Measurements from ENCODE around the gene TBC1D1. TPM values are rescaled to one million over a fixed set of nuclear protein-coding genes. Genes with fewer than 3 reads are reported as not detected.

The TBC1D1 gene
- polyA plus RNA-seq, 1 experiment: 50.7 TPM

- ChIA-PET CTCF (interaction anchor here (0.6 kb wide), 1 partner anchor 117 kb away, joined by 3 read pairs; no protein-coding TSS in a partner anchor), POLR2A (no interaction called here)
- H3K4me3 ChIP-seq (ENCODE audit: low read depth, low read length): no peak overlapping the region
- H3K9me3 ChIP-seq (ENCODE audit: control insufficient read depth, insufficient read depth, low read length): no peaks in the 10 kb centered on the region
- DNase-seq (ENCODE audit: low read depth, low spot score): no peak
- H3K27ac ChIP-seq (ENCODE audit: low read depth, low read length): no peak overlapping the region
- TF ChIP-seq, protein P1, sequence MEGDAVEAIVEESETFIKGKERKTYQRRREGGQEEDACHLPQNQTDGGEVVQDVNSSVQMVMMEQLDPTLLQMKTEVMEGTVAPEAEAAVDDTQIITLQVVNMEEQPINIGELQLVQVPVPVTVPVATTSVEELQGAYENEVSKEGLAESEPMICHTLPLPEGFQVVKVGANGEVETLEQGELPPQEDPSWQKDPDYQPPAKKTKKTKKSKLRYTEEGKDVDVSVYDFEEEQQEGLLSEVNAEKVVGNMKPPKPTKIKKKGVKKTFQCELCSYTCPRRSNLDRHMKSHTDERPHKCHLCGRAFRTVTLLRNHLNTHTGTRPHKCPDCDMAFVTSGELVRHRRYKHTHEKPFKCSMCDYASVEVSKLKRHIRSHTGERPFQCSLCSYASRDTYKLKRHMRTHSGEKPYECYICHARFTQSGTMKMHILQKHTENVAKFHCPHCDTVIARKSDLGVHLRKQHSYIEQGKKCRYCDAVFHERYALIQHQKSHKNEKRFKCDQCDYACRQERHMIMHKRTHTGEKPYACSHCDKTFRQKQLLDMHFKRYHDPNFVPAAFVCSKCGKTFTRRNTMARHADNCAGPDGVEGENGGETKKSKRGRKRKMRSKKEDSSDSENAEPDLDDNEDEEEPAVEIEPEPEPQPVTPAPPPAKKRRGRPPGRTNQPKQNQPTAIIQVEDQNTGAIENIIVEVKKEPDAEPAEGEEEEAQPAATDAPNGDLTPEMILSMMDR (IDR thresholded peaks at IDR 0.05; ENCODE audit: low read depth, low read length): no peak
- no peaks in the 10 kb centered on the region for H3K27me3 ChIP-seq (ENCODE audit: control insufficient read depth, insufficient read depth, low read length)
Measured at GRCh38 chr4:38008571-38009021, 117.7 kb downstream of the TBC1D1 start.

DNA sequence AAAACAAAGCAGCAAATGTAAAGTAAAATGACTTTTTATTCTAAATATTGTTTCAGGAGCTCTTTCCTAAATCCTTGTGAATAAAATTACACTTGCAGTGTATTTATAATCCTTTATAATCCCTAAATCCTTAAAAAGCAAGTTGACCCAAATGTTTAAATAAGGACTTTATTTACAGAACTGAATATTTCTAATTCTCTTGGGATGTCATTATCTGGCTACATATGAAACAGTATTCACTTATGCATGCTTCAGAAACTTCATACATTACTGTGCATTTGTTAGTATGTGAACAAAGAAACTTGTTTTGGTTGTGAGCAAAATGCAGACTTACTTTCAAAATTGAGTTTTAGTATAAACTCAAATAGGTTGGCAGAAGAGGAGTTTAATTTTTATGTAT is 118.5 kb downstream of the TBC1D1 start:
- no peak for DNase-seq (ENCODE audit: low read depth, low spot score)
- POLR2A ChIA-PET: no interaction called here
- H3K4me3 ChIP-seq (ENCODE audit: low read depth, low read length): no peak overlapping the region
- H3K27ac ChIP-seq (ENCODE audit: low read depth, low read length): no peak overlapping the region
- H3K9me3 ChIP-seq (ENCODE audit: control insufficient read depth, insufficient read depth, low read length): no peaks in the 10 kb centered on the region; the same call in 1 of the 2 replicates
- CTCF ChIA-PET: no interaction called here
- TF ChIP-seq, protein P1 (IDR thresholded peaks at IDR 0.05; ENCODE audit: low read depth, low read length): no peak
- H3K27me3 ChIP-seq (ENCODE audit: control insufficient read depth, insufficient read depth, low read length): no peaks in the 10 kb centered on the region

GRCh38 chr4:38009949-38010348 is 119.1 kb downstream of the TBC1D1 start:
- TF ChIP-seq, protein P1 (IDR thresholded peaks at IDR 0.05; ENCODE audit: low read depth, low read length): no peak
- no peak overlapping the region for H3K4me3 ChIP-seq (ENCODE audit: low read depth, low read length)
- POLR2A ChIA-PET: no interaction called here
- H3K27ac ChIP-seq (ENCODE audit: low read depth, low read length): no peak overlapping the region
- H3K9me3 ChIP-seq (ENCODE audit: control insufficient read depth, insufficient read depth, low read length): no peaks in the 10 kb centered on the region; the same call in 1 of the 2 replicates
- H3K27me3 ChIP-seq (ENCODE audit: control insufficient read depth, insufficient read depth, low read length): no peaks in the 10 kb centered on the region
- DNase-seq (ENCODE audit: low read depth, low spot score): no peak
- CTCF ChIA-PET: interaction anchor here (1.0 kb wide), 1 partner anchor 25 kb away, joined by 3 read pairs; no protein-coding TSS in a partner anchor

DNA sequence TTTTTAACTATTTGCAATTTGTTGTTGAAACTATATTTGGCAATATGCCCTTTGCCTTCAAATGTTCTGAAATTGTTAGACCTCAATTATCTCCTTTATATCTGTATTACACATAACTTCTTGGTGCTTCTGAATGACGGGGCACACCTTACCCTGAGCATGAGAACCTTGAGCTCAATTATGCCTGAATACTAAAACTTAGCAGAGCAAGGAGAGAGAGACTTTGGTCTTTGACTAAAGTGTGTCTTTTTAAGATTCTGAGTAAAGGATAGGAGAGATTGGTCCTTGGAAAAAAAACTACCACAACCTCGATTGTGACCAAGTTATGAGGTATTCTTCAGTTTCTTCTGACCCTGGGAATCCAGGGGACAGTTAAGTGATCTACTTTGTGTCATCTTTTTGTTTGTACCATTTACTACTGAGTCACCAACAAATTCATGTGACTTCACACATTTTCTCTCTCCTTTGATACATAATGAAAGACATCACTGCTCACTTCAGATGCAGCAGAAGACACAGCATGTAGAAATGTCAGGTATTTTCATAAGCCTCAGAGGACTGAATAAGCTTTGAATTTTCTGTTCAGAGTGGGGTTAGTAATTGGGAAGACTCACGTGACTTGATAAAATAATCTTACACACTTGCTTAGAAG is 120.8 kb downstream of the TBC1D1 start:
- Histone ChIP-seq H3K4me3 (ENCODE audit: low read depth, low read length) (no peak overlapping the region), H3K27me3 (ENCODE audit: control insufficient read depth, insufficient read depth, low read length) (no peaks in the 10 kb centered on the region), H3K9me3 (ENCODE audit: control insufficient read depth, insufficient read depth, low read length) (no peaks in the 10 kb centered on the region; the same call in 1 of the 2 replicates), H3K27ac (ENCODE audit: low read depth, low read length) (no peak overlapping the region)
- no peak for DNase-seq (ENCODE audit: low read depth, low spot score)
- POLR2A ChIA-PET: no interaction called here
- TF ChIP-seq, protein P1 (IDR thresholded peaks at IDR 0.05; ENCODE audit: low read depth, low read length): no peak
- CTCF ChIA-PET: interaction anchor here (0.5 kb wide), 1 partner anchor 440 kb away, joined by 3 read pairs; no protein-coding TSS in a partner anchor

Measured in AG04450 (cell line).